HL-60/S4 treated with retinoic acid at 250 ng/mL for 4 days and 3 days (cell line): Measurements from ENCODE around the gene OPHN1.
"Not testable (repeated sequence)": the region's sequence is repeated elsewhere in the genome, so short reads cannot be mapped to it uniquely, and the experiment has no call there.

Experiments used
- in situ Hi-C: fragments of 300-500 bp; cut with MboI; formaldehyde crosslinking; loops from 2 replicates; pipeline ENCODE4 v1.7.0; 2022; ENCODE audit warnings: low sequenced_read_pairs

OPHN1 gene

GRCh38 chrX:68369559-68369958, 63.7 kb downstream of the OPHN1 start:
- in situ Hi-C loops = no loop called here

- in situ Hi-C loops = no loop called here
Observed at GRCh38 chrX:68365341-68365740, 68.0 kb downstream of the OPHN1 start.

- in situ Hi-C loops = no loop called here
Observed at GRCh38 chrX:68363984-68364383, 69.3 kb downstream of the OPHN1 start.

GRCh38 chrX:68358679-68359078, 74.6 kb downstream of the OPHN1 start:
- in situ Hi-C loops = no loop called here

- in situ Hi-C loops = no loop called here
Observed at GRCh38 chrX:68355629-68355920, 77.7 kb downstream of the OPHN1 start.

- in situ Hi-C loops = no loop called here
Observed at GRCh38 chrX:68354879-68355628, 78.2 kb downstream of the OPHN1 start.

- in situ Hi-C loops = loop anchor here (25.0 kb wide), 1 partner anchor 92 kb away; the partner anchor contains the start of gene OPHN1
Observed at GRCh38 chrX:68345025-68345424, 88.3 kb downstream of the OPHN1 start.

- in situ Hi-C loops = loop anchor here (25.0 kb wide), 1 partner anchor 94 kb away; the partner anchor contains the start of gene OPHN1
Observed at GRCh38 chrX:68343551-68343950, 89.7 kb downstream of the OPHN1 start.

- in situ Hi-C loops = loop anchor here (25.0 kb wide), 1 partner anchor 105 kb away; the partner anchor contains the start of gene OPHN1
Observed at GRCh38 chrX:68332201-68332731, 101.0 kb downstream of the OPHN1 start.

GRCh38 chrX:68326841-68327240, 106.5 kb downstream of the OPHN1 start:
- in situ Hi-C loops = loop anchor here (25.0 kb wide), 1 partner anchor 110 kb away; the partner anchor contains the start of gene OPHN1

GRCh38 chrX:68307769-68308168, 125.5 kb downstream of the OPHN1 start:
- in situ Hi-C loops = no loop called here

GRCh38 chrX:68304602-68305001, 128.7 kb downstream of the OPHN1 start:
- in situ Hi-C loops = no loop called here

- in situ Hi-C loops = no loop called here
Observed at GRCh38 chrX:68299898-68300297, 133.4 kb downstream of the OPHN1 start.

- in situ Hi-C loops = no loop called here
Observed at GRCh38 chrX:68292471-68292870, 140.8 kb downstream of the OPHN1 start.

- in situ Hi-C loops = no loop called here
Observed at GRCh38 chrX:68288127-68288526, 145.2 kb downstream of the OPHN1 start.

GRCh38 chrX:68287419-68287818, 145.9 kb downstream of the OPHN1 start:
- in situ Hi-C loops = no loop called here

GRCh38 chrX:68286980-68287379, 146.3 kb downstream of the OPHN1 start:
- in situ Hi-C loops = no loop called here

- in situ Hi-C loops = no loop called here
Observed at GRCh38 chrX:68286076-68286475, 147.2 kb downstream of the OPHN1 start.

GRCh38 chrX:68284281-68284904, 148.9 kb downstream of the OPHN1 start:
- in situ Hi-C loops = no loop called here

GRCh38 chrX:68273887-68274286, 159.4 kb downstream of the OPHN1 start:
- in situ Hi-C loops = no loop called here

GRCh38 chrX:68264793-68265192, 168.5 kb downstream of the OPHN1 start:
- in situ Hi-C loops = not testable (repeated sequence)

GRCh38 chrX:68261060-68261672, 172.1 kb downstream of the OPHN1 start:
- in situ Hi-C loops = no loop called here
